Measurements from ENCODE around the gene SLC4A2.

DNA sequence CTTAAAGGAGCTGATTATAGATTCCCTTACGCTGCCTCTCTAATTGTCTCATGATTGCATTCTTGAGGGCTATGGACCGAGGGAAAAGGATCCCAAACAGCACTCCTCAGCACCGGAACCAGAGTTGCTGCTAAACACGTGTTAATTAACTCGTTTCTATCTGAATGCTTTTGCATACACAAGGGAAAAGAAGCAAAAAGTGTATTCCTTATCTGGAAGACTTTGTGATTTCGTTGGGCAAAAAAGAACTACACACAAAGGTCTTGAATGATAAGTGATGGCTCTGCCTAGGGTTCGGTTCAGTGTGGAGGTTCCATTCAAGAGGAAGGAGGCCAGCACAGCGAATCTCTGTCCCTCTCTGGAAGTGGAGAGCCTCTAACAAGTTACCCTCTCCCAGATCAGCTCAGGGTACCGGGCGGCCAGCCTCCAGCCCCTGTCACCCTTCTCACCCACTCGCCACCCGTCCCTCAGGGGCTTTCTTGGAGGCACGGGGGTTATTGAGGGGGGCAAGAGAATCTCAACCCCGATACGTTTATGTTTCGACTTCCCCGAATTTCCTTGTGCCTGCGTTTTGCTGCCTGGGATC is 515 bp upstream of the SLC4A2 start:
- TF ChIP-seq, protein P1, sequence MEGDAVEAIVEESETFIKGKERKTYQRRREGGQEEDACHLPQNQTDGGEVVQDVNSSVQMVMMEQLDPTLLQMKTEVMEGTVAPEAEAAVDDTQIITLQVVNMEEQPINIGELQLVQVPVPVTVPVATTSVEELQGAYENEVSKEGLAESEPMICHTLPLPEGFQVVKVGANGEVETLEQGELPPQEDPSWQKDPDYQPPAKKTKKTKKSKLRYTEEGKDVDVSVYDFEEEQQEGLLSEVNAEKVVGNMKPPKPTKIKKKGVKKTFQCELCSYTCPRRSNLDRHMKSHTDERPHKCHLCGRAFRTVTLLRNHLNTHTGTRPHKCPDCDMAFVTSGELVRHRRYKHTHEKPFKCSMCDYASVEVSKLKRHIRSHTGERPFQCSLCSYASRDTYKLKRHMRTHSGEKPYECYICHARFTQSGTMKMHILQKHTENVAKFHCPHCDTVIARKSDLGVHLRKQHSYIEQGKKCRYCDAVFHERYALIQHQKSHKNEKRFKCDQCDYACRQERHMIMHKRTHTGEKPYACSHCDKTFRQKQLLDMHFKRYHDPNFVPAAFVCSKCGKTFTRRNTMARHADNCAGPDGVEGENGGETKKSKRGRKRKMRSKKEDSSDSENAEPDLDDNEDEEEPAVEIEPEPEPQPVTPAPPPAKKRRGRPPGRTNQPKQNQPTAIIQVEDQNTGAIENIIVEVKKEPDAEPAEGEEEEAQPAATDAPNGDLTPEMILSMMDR (IDR thresholded peaks at IDR 0.05; ENCODE audit: control extremely low read depth in 1 of 3, insufficient read depth in 1 of 3, low read depth in 1 of 3, low read length in 3 of 3), result no peak
- TF ChIP-seq TCF12 (IDR thresholded peaks at IDR 0.05; ENCODE audit: low read depth, low read length) (no peak), EZH2 (IDR thresholded peaks at IDR 0.05; ENCODE audit: low read depth, low read length, severe bottlenecking) (no peak), USF2 (IDR thresholded peaks at IDR 0.05; ENCODE audit: low read length) (no peak), SIN3A (conservative IDR thresholded peaks at IDR 0.05 in 1 of 2, IDR thresholded peaks at IDR 0.05 in 1 of 2; ENCODE audit: low read depth in 1 of 2, low read length in 2 of 2) (no peak), CBX8 (IDR thresholded peaks at IDR 0.05; ENCODE audit: borderline replicate concordance, low read depth, low read length) (no peak)
- TF ChIP-seq, protein P2, sequence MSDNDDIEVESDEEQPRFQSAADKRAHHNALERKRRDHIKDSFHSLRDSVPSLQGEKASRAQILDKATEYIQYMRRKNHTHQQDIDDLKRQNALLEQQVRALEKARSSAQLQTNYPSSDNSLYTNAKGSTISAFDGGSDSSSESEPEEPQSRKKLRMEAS (IDR thresholded peaks at IDR 0.05), result no peak

Data from H1 (cell line).